Measurements from ENCODE around the gene HGF. TPM values are rescaled to one million over a fixed set of nuclear protein-coding genes. Genes with fewer than 3 reads are reported as not detected.

The HGF gene
- total RNA-seq, 4 donors from 2014 or later, result 4.7 to 13.6 (median 8.5) TPM

DNA sequence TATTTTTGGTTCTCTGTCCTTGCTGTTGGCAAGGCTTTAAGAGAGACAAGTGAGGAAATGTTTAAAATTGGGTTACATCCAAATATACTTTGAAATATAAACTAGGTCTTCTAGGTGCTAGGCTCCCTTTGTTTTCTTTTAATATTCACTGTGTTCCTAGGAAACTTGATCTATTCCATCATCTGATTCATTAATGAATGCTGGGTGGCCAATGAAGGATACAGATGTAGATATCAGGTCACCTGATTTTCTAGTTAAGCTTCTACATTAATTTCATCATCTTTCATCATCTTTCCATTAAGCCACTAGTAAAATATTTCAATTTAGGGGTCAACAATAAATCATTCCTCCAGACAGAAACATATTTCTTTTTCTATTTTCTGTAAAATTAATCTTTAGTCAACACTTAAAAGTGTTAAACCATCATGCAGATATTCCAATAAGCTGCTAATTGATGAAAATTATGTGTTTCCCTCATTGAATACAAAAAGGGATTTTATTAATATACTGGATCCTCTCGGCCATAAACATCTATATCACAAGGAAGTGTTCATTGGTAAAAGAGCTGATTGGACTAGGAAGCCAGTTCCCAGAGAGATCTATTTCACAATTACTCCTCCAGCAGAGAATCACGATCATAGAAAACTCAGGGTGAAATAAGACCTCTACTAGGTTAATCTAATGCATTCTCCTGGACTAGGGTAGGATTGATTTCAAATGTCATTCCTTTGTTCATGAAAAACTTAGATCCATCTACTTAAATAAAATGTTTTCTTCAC lies 14.7 kb downstream of the HGF start:
- no peak for ATAC-seq
- no peak for TF ChIP-seq EP300 (IDR thresholded peaks at IDR 0.05)
- no peak for TF ChIP-seq POLR2A (IDR thresholded peaks at IDR 0.05)
- TF ChIP-seq, protein P1, sequence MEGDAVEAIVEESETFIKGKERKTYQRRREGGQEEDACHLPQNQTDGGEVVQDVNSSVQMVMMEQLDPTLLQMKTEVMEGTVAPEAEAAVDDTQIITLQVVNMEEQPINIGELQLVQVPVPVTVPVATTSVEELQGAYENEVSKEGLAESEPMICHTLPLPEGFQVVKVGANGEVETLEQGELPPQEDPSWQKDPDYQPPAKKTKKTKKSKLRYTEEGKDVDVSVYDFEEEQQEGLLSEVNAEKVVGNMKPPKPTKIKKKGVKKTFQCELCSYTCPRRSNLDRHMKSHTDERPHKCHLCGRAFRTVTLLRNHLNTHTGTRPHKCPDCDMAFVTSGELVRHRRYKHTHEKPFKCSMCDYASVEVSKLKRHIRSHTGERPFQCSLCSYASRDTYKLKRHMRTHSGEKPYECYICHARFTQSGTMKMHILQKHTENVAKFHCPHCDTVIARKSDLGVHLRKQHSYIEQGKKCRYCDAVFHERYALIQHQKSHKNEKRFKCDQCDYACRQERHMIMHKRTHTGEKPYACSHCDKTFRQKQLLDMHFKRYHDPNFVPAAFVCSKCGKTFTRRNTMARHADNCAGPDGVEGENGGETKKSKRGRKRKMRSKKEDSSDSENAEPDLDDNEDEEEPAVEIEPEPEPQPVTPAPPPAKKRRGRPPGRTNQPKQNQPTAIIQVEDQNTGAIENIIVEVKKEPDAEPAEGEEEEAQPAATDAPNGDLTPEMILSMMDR (IDR thresholded peaks at IDR 0.05), result no peak
- peaks cover 0 to 19% of the 10 kb centered on the region in 2 donors for H3K36me3 ChIP-seq
- no peak overlapping the region for H3K4me3 ChIP-seq
- no peaks in the 10 kb centered on the region for H3K27me3 ChIP-seq
- H3K4me1 ChIP-seq, result no peaks in the 10 kb centered on the region
- WGBS, 2 donors (ENCODE audit: low coverage in 1 of 2), result 82 to 87% methylated on average over 2 of the region's 2 CpGs
- no peaks in the 10 kb centered on the region for H3K9me3 ChIP-seq
- H3K27ac ChIP-seq, result no peak overlapping the region

DNA sequence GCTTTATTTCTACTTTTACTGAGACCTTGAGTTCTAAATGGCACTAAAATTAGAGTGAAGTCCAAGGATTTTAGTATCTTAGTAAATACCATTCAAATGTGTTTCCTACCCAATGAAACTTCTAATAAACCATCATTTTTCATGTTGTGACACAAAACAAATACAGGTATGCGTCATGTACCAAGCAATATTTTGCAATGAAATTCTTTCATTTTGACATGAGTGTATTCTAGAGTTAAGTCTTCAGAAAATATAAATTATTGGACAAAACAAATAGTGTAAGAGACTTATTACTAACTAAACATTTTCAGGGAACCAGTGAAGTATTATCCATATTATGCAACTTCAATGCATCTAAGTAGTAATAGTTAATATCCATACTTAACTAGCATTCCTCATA lies 16.5 kb downstream of the HGF start:
- H3K9me3 ChIP-seq, result no peaks in the 10 kb centered on the region
- no peaks in the 10 kb centered on the region for H3K4me1 ChIP-seq
- peaks cover 0 to 19% of the 10 kb centered on the region in 2 donors for H3K36me3 ChIP-seq
- no peak for ATAC-seq
- WGBS, 2 donors (ENCODE audit: low coverage in 1 of 2), result 100% methylated on average over 1 of the region's 1 CpG
- TF ChIP-seq, protein P1 (IDR thresholded peaks at IDR 0.05), result no peak
- TF ChIP-seq POLR2A (IDR thresholded peaks at IDR 0.05), result no peak
- TF ChIP-seq EP300 (IDR thresholded peaks at IDR 0.05), result no peak
- TF ChIP-seq POLR2AphosphoS5 (IDR thresholded peaks at IDR 0.05), result no peak
- H3K4me3 ChIP-seq, result no peak overlapping the region
- H3K27me3 ChIP-seq, result no peaks in the 10 kb centered on the region
- H3K27ac ChIP-seq, result no peak overlapping the region

DNA sequence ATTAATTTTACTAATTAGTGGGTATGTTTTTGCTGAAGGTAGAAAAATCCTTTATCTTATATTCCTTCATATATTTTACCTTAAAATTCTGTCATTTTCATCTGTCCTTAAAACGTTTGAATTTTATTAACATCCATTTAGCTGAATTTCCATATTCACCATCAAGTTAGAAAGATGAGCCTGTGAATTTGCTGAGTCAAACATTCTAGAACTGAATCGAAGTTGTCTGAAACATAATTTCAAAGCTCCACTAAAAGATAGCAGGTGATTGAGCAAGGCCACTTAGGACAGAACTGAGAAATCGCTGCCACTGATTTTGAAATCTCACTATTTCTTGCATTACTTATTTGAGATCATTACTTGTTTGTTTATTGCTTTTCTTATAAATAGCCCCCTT lies 17.5 kb downstream of the HGF start:
- H3K4me3 ChIP-seq, result no peak overlapping the region
- WGBS, 2 donors (ENCODE audit: low coverage in 1 of 2), result 81 to 85% methylated on average over 3 of the region's 3 CpGs
- ATAC-seq, result no peak

DNA sequence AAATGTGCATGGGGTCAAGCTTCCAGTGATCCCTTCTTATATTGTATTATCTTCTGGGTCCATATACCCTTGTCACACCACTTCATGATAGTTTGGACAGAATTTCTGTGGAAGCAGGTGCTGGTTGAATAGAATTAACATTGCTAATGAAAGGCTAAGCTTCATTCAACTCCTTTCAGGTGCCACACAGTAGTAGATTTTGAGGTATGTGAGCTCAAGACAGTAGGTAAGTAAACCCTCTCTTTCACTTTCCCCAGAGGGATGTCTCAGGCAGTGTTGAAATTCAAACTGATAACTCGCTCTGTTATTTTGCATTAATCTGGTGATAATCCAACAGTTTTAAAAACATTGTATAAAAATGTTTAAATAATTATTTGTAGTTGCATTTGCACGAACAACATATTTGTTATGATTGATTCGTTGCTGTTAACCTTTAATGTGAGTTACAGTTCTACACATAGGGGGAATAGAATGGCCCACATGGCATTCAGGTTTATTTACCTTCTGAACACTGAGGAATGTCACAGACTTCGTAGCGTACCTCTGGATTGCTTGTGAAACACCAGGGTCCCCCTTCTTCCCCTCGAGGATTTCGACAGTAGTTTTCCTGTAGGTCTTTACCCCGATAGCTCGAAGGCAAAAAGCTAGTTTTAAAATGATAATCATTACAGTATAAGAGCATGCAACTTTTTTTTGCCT lies 18.1 kb downstream of the HGF start:
- H3K4me1 ChIP-seq, result no peaks in the 10 kb centered on the region
- no peak overlapping the region for H3K4me3 ChIP-seq
- no peak overlapping the region for H3K27ac ChIP-seq
- 62 to 87% methylated on average over 3 to 9 of the region's 9 CpGs for WGBS, 2 donors (ENCODE audit: low coverage in 1 of 2)
- peaks cover 0 to 17% of the 10 kb centered on the region in 2 donors for H3K36me3 ChIP-seq
- TF ChIP-seq, protein P1 (IDR thresholded peaks at IDR 0.05), result no peak
- TF ChIP-seq POLR2A (IDR thresholded peaks at IDR 0.05) (no peak), POLR2AphosphoS5 (IDR thresholded peaks at IDR 0.05) (no peak), EP300 (IDR thresholded peaks at IDR 0.05) (no peak)
- no peak for ATAC-seq
- no peaks in the 10 kb centered on the region for H3K27me3 ChIP-seq
- H3K9me3 ChIP-seq, result no peaks in the 10 kb centered on the region

More for the DNA sequence above, 17.5 kb downstream of the HGF start:
- Histone ChIP-seq H3K4me1 (no peaks in the 10 kb centered on the region), H3K27me3 (no peaks in the 10 kb centered on the region), H3K9me3 (no peaks in the 10 kb centered on the region), H3K27ac (no peak overlapping the region), H3K36me3 (peaks cover 0 to 19% of the 10 kb centered on the region in 2 donors)
- TF ChIP-seq POLR2A (IDR thresholded peaks at IDR 0.05) (no peak), POLR2AphosphoS5 (IDR thresholded peaks at IDR 0.05) (no peak), EP300 (IDR thresholded peaks at IDR 0.05) (no peak)
- TF ChIP-seq, protein P1 (IDR thresholded peaks at IDR 0.05), result no peak

All from gastroesophageal sphincter (tissue), 4 donors.